Prostate gland (tissue), 2 donors: ENCODE data around the gene ARFGAP2.

Experiments
- POLR2AphosphoS5 ChIP-seq: sonication (generic); formaldehyde crosslinking; IDR thresholded peaks from one replicate; pipeline ENCODE4 v1.6.1; 2017; ENCODE audit warnings: antibody characterized with exemption
- TF ChIP-seq, protein P1 (sequence below), 4 experiments: fragments of 200-600 bp in 2 of 4; fragments of 450-650 bp in 2 of 4; sonication (generic) in 2 of 4; IDR thresholded peaks; 1 replicate in 3 of 4; 2 replicates in 1 of 4; pipeline ENCODE4 v1.5.1; 2016 to 2019; ENCODE audit warnings: antibody characterized with exemption in 4 of 4, mild to moderate bottlenecking in 2 of 4, moderate library complexity in 2 of 4

DNA sequence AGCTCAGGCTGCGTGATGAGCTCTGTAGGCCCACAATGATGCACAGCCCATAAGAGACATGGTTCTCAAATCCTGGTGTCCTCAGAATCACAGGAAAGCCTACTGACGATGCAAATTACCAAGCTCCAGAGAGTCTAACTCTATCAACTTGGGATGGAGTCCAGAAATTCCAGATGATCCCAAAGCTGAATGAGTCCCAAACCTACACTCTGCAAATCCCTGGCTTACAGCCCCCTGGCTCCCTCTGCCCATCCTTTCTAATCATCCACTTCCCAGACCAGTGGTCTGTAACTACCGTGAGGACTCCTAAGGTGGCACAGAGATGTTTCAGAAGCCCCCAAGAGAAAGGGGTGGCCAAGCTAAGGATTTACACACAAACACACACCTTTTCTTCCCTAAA is 13.5 kb downstream of the ARFGAP2 start:
- TF ChIP-seq, protein P1, sequence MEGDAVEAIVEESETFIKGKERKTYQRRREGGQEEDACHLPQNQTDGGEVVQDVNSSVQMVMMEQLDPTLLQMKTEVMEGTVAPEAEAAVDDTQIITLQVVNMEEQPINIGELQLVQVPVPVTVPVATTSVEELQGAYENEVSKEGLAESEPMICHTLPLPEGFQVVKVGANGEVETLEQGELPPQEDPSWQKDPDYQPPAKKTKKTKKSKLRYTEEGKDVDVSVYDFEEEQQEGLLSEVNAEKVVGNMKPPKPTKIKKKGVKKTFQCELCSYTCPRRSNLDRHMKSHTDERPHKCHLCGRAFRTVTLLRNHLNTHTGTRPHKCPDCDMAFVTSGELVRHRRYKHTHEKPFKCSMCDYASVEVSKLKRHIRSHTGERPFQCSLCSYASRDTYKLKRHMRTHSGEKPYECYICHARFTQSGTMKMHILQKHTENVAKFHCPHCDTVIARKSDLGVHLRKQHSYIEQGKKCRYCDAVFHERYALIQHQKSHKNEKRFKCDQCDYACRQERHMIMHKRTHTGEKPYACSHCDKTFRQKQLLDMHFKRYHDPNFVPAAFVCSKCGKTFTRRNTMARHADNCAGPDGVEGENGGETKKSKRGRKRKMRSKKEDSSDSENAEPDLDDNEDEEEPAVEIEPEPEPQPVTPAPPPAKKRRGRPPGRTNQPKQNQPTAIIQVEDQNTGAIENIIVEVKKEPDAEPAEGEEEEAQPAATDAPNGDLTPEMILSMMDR (IDR thresholded peaks at IDR 0.05): no peak
- TF ChIP-seq POLR2AphosphoS5: no peak
